Measurements from ENCODE around the gene CEP350. TPM values are rescaled to one million over a fixed set of nuclear protein-coding genes. Genes with fewer than 3 reads are reported as not detected.
A peak's percentile ranks its signal among the peaks of the same experiment; 100 is the strongest.

Gene CEP350
- polyA plus RNA-seq, 6 donors from 2014 or later: 5.5 to 78.9 (median 37.0) TPM

DNA sequence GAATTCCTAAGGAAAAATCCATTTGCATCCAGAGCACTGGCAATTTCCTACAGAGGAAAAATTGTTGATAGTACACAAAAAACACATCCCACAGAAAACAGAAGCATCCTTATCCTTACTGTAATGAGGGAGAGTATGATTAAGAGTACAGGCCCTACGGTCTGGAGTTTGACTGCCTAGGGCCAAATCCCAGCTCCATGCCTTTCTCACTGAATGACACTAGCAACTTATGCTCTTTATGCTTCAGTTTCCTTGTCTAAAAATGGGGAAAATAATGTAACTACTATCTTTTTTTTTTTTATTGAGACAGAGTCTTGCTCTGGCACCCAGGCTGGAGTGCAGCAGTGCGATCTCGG lies 27.8 kb upstream of the CEP350 start:
- no peak overlapping the region for H3K27ac Mint-ChIP-seq
- no peaks in the 10 kb centered on the region for H3K36me3 Mint-ChIP-seq
- H3K4me3 Mint-ChIP-seq: no peak overlapping the region
- no peaks in the 10 kb centered on the region for H3K9me3 Mint-ChIP-seq
- DNase-seq (no peak), ATAC-seq (ENCODE audit: low read depth in 2 of 2) (no peak)
- H3K4me1 Mint-ChIP-seq: peaks cover 0 to 9% (median 5%) of the 10 kb centered on the region in 3 donors
- H3K27me3 Mint-ChIP-seq: no peaks in the 10 kb centered on the region

DNA sequence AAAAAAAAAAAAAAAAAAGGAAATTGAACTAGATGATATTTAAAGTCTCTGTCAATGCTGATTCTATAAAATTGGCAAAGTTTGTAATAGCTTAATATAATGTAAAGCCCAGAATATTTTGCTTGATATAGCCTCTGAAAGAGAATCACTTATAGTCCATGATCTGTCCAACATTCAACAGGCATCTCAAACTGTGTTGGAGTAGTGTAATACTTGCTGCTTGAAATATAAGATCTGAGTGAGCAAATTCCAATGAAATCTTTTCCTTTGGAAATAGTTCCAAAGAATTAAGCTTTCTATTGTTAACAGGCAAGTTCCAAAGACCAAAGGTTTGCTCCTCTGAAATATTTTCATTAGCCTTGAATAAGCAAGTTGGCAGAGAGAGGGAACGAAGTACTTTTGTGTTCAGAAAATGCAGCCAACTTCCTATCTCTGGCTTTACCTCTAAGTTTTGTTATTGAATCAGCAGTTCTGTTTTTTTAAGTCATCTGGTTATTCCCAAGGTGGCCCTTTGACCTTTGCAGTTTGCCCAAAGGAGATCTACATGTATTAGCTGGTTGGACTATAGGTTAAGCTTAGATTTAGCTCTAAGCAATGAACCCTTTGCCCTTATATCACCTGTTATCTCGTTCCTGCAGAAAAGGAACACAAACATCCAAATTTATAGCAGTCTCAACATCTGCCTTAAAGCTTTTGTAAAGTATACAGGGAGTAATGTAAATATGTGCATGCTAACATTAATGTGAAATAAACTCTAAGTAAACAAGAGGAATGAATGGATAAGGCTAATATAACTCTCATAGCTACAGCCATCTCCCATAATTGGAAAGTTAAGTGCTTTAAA lies 24.4 kb upstream of the CEP350 start:
- no peaks in the 10 kb centered on the region for H3K36me3 Mint-ChIP-seq
- ATAC-seq (ENCODE audit: low read depth in 2 of 2): no peak
- no peak overlapping the region for H3K27ac Mint-ChIP-seq
- peaks cover 0 to 3% (median 0%) of the 10 kb centered on the region in 3 donors for H3K27me3 Mint-ChIP-seq
- H3K4me3 Mint-ChIP-seq: no peak overlapping the region
- no peaks in the 10 kb centered on the region for H3K9me3 Mint-ChIP-seq
- no peaks in the 10 kb centered on the region for H3K4me1 Mint-ChIP-seq
- DNase-seq: no peak

- H3K36me3 Mint-ChIP-seq: no peaks in the 10 kb centered on the region
- ATAC-seq (ENCODE audit: low read depth in 2 of 2): no peak
- H3K9me3 Mint-ChIP-seq: no peaks in the 10 kb centered on the region
- H3K27ac Mint-ChIP-seq: peak overlapping the region in 1 of 6 donors; percentile 38
- no peak overlapping the region for H3K4me3 Mint-ChIP-seq
- H3K4me1 Mint-ChIP-seq: no peaks in the 10 kb centered on the region
- no peak for DNase-seq
- peaks cover 0 to 3% (median 0%) of the 10 kb centered on the region in 3 donors for H3K27me3 Mint-ChIP-seq
Observed at GRCh38 chr1:179930867-179931266, 23.7 kb upstream of the CEP350 start.

- no peak for ATAC-seq (ENCODE audit: low read depth in 2 of 2)
- Mint-ChIP-seq H3K4me3 (peak overlapping the region in 1 of 8 donors; percentile 59), H3K27me3 (peaks cover 0 to 3% (median 0%) of the 10 kb centered on the region in 3 donors), H3K27ac (no peak overlapping the region), H3K9me3 (no peaks in the 10 kb centered on the region), H3K4me1 (no peaks in the 10 kb centered on the region), H3K36me3 (no peaks in the 10 kb centered on the region)
- no peak for DNase-seq
Observed at GRCh38 chr1:179933219-179933618, 21.4 kb upstream of the CEP350 start.

DNA sequence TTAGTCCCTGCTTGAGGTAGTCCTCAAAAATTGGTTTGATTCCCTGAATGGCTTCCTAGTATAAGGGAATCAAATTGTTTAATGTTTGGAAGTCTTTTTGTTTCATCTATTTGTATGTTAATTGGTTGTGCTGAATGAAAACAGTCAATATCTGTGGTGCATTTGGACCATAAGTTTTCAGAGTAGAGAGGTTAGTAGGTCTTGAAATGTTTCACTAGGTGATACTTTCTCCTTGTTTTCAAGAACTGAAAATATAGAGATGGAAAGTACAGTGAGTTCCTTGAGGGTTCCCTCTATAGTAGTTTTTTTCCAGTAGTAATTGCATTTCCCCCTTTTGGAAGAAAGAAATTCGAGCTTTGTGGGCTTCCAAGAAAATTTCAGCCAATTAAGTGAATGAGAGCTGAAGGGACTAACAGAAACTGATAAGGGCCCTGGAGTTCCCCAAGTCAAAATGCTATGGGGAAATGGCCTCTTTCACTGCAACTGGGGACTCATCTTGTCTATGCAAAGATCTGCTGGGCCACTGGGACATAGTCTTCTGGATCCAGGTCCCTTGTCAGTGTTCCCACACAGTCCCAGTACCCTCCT lies 18.6 kb upstream of the CEP350 start:
- Mint-ChIP-seq H3K36me3 (no peaks in the 10 kb centered on the region), H3K9me3 (no peaks in the 10 kb centered on the region), H3K27me3 (peaks cover 0 to 3% (median 0%) of the 10 kb centered on the region in 3 donors), H3K4me3 (no peak overlapping the region), H3K4me1 (no peaks in the 10 kb centered on the region), H3K27ac (no peak overlapping the region)
- DNase-seq (no peak), ATAC-seq (ENCODE audit: low read depth in 2 of 2) (no peak)

GRCh38 chr1:179937668-179938254 lies 16.8 kb upstream of the CEP350 start:
- no peak for ATAC-seq (ENCODE audit: low read depth in 2 of 2)
- Mint-ChIP-seq H3K4me1 (no peaks in the 10 kb centered on the region), H3K27ac (no peak overlapping the region)

GRCh38 chr1:179938752-179939151 lies 15.9 kb upstream of the CEP350 start:
- no peak overlapping the region for H3K27ac Mint-ChIP-seq
- peaks cover 0 to 3% (median 0%) of the 10 kb centered on the region in 3 donors for H3K27me3 Mint-ChIP-seq
- DNase-seq (no peak), ATAC-seq (ENCODE audit: low read depth in 2 of 2) (no peak)
- H3K4me1 Mint-ChIP-seq: no peaks in the 10 kb centered on the region
- H3K4me3 Mint-ChIP-seq: no peak overlapping the region
- no peaks in the 10 kb centered on the region for H3K9me3 Mint-ChIP-seq
- no peaks in the 10 kb centered on the region for H3K36me3 Mint-ChIP-seq

More at GRCh38 chr1:179937668-179938254, 16.8 kb upstream of the CEP350 start:
- no peak for DNase-seq
- Mint-ChIP-seq H3K27me3 (peaks cover 0 to 3% (median 0%) of the 10 kb centered on the region in 3 donors), H3K36me3 (no peaks in the 10 kb centered on the region), H3K9me3 (no peaks in the 10 kb centered on the region), H3K4me3 (no peak overlapping the region)

DNA sequence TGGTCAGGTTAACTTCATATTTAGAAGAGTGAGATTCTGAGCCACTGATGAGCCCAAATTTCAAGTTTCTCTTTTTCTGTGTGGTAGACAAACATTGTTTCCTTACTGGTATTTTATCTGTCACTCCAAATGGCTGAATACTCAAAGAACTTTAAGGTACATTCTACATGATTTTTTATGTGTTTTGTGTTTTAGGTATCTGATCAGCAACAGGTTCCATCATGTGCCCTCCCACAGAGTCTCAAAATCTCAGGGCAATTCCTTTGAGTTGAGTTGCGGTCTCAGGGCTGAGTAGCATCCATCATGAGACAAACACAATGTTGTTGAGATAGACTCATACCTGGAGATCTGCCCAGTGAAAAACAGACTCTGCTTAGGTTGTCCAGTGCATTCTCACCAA lies 14.7 kb upstream of the CEP350 start:
- Mint-ChIP-seq H3K4me1 (no peaks in the 10 kb centered on the region), H3K36me3 (no peaks in the 10 kb centered on the region), H3K27ac (no peak overlapping the region), H3K27me3 (no peaks in the 10 kb centered on the region), H3K9me3 (no peaks in the 10 kb centered on the region), H3K4me3 (no peak overlapping the region)
- no peak for ATAC-seq (ENCODE audit: low read depth in 2 of 2)
- no peak for DNase-seq

DNA sequence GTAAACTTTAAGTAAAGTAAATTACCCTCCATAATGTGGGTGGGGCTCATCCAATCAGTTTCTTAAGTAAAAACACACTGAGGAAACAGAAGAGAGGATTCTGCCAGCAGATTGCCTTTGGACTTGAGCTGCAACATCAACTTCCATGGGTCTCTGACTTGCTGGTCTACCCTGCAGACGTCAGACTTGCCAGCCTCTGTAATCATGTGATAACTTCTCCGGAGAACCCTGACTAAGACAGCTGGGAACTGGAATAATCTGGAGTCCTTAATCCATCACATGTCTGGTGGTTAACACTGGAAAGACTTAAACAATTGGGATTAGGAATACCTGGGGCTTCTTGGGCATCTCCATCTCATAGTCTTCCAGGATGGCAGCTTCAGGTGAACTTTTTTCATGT lies 13.2 kb upstream of the CEP350 start:
- DNase-seq (no peak), ATAC-seq (ENCODE audit: low read depth in 2 of 2) (no peak)
- no peak overlapping the region for H3K27ac Mint-ChIP-seq
- no peaks in the 10 kb centered on the region for H3K4me1 Mint-ChIP-seq
- no peaks in the 10 kb centered on the region for H3K27me3 Mint-ChIP-seq
- no peak overlapping the region for H3K4me3 Mint-ChIP-seq
- no peaks in the 10 kb centered on the region for H3K36me3 Mint-ChIP-seq
- no peaks in the 10 kb centered on the region for H3K9me3 Mint-ChIP-seq

DNA sequence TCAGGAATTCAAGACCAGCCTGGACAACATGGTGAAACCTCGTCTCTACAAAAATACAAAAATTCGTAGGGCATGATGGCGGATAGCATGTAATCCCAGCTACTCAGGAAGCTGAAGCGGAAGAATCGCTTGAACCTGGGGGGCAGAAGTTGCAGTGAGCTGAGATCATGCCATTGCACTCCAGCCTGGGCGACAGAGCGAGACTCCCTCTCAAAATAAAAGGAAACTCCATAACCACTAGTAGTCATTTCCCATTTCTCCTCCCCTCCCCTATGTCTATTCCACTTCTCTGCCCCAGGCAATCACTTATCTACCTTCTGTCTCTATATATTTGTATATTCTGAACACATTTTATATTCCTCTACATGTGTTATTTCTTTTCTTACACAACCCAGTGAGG lies 4.0 kb upstream of the CEP350 start:
- ATAC-seq (ENCODE audit: low read depth in 2 of 2): no peak
- no peaks in the 10 kb centered on the region for H3K9me3 Mint-ChIP-seq
- no peaks in the 10 kb centered on the region for H3K27me3 Mint-ChIP-seq
- no peak for DNase-seq
- H3K36me3 Mint-ChIP-seq: no peaks in the 10 kb centered on the region
- H3K4me1 Mint-ChIP-seq: peaks cover 28 to 36% (median 29%) of the 10 kb centered on the region in 3 donors
- peak overlapping the region in 1 of 6 donors; percentile 34 for H3K27ac Mint-ChIP-seq
- H3K4me3 Mint-ChIP-seq: no peak overlapping the region

GRCh38 chr1:179951383-179952144 lies 3.0 kb upstream of the CEP350 start:
- Mint-ChIP-seq H3K4me1 (peaks cover 32 to 45% (median 34%) of the 10 kb centered on the region in 3 donors), H3K4me3 (peak overlapping the region; percentile 70 to 97 (median 81)), H3K9me3 (no peaks in the 10 kb centered on the region), H3K27ac (peak overlapping the region; percentile 89 to 97 (median 92)), H3K27me3 (no peaks in the 10 kb centered on the region), H3K36me3 (no peaks in the 10 kb centered on the region)
- peak; percentile 31 for DNase-seq
- no peak for ATAC-seq (ENCODE audit: low read depth in 2 of 2)

- DNase-seq (peak; percentile 25), ATAC-seq (ENCODE audit: low read depth in 2 of 2) (no peak)
- Mint-ChIP-seq H3K27ac (peak overlapping the region; percentile 89 to 97 (median 92)), H3K4me1 (peaks cover 36 to 50% (median 37%) of the 10 kb centered on the region in 3 donors), H3K4me3 (peak overlapping the region; percentile 70 to 97 (median 81)), H3K27me3 (no peaks in the 10 kb centered on the region), H3K9me3 (no peaks in the 10 kb centered on the region), H3K36me3 (no peaks in the 10 kb centered on the region)
Observed at GRCh38 chr1:179952186-179952585, 2.4 kb upstream of the CEP350 start.

DNA sequence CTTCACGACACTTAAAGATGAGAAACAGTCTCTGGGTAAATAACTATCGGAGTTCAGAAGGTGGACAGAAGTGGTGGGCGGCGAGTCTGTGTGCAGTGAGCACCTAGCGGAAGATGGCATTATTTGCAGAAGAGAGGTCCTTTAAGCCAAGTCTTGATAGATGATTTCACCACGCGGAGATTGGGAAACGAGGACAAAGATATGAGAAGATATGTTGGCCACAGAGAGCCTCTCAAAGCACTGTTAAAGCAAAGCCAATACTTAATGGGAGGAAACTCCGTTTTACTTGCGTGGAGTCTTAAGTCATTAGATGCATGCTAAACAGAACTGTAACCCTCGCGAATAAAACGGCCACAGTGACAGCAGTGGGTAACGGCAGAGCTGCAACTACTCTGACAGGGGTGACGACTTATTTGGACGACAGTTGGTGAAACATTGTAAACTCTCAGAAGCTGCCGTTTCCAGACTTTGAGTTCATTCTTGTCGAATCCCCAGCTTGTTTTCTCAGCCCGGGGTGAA lies 577 bp upstream of the CEP350 start:
- DNase-seq (no peak), ATAC-seq (ENCODE audit: low read depth in 2 of 2) (peak; percentile 10 to 13)
- no peaks in the 10 kb centered on the region for H3K9me3 Mint-ChIP-seq
- H3K27ac Mint-ChIP-seq: peak overlapping the region; percentile 79 to 98 (median 86)
- H3K27me3 Mint-ChIP-seq: no peaks in the 10 kb centered on the region
- H3K36me3 Mint-ChIP-seq: no peaks in the 10 kb centered on the region
- peak overlapping the region; percentile 86 to 97 (median 93) for H3K4me3 Mint-ChIP-seq
- H3K4me1 Mint-ChIP-seq: peaks cover 38 to 55% (median 43%) of the 10 kb centered on the region in 3 donors

All from naive B cell (primary cell).